Measurements from ENCODE around the gene TUBB6. TPM values are rescaled to one million over a fixed set of nuclear protein-coding genes. Genes with fewer than 3 reads are reported as not detected.

The TUBB6 gene
- 100 to 1,000 TPM; 245 to 552 TPM for total RNA-seq

GRCh38 chr18:12307701-12308385, at the start of gene TUBB6:
TSS of gene TUBB6 (plus strand) at chr18:12308241. CDS start at chr18:12308293, 52 bp downstream.

Small RNA genes within 50 kb of the gene (small RNA-seq; reads per million reads assigned to genes)
- 0 reads per million in 2 donors for gene RNU6-170P

Other genes with a start within 250 kb of the TUBB6 start
- gene ANKRD62, start 214.4 kb upstream of the TUBB6 start, total RNA-seq: not detected
- not detected for gene CIDEA, start 53.9 kb upstream of the TUBB6 start, total RNA-seq
- 10 to 100 TPM; 76.6 to 76.7 TPM for gene AFG3L2, start 69.0 kb downstream of the TUBB6 start, total RNA-seq
- gene PRELID3A, start 99.7 kb downstream of the TUBB6 start, total RNA-seq: 1 to 10 TPM; 2.1 to 5.0 TPM

All from melanocyte of skin (primary cell).